HCT116 (cell line): Measurements from ENCODE around the gene RPL26. TPM values are rescaled to one million over a fixed set of nuclear protein-coding genes. Genes with fewer than 3 reads are reported as not detected.

Experiments
- ATAC-seq: fragments of 200-7000 bp; cut with Tn5 transposase; 2 replicates; pipeline ENCODE4 v1.9.1; 2020; ENCODE audit warnings: mild to moderate bottlenecking, moderate library complexity
- BruUV-seq: library from RNA; stranded (reverse); fragments of 400-500 nt; replicated peaks from 2 replicates; lab custom pipeline; 2021; lab: Mats Ljungman, UMichigan
- CTCF ChIA-PET: fragments of 300-600 bp; sonication (Branson Sonifier 250); formaldehyde crosslinking; loops from one replicate; lab custom pipeline; 2021; ENCODE audit warnings: antibody characterized with exemption; lab: Charles Lee
- POLR2A ChIA-PET: fragments of 300-600, 350-600 bp; sonication (Branson Sonifier 250); formaldehyde crosslinking; loops from one replicate; lab custom pipeline; 2021; ENCODE audit warnings: antibody characterized with exemption; lab: Charles Lee
- RAD21 ChIA-PET, 2 experiments: fragments of 300-600 bp; sonication (Branson Sonifier 250); formaldehyde crosslinking; loops; one replicate each; lab custom pipeline; 2023; ENCODE audit warnings: low total read pairs in 2 of 2; ENCODE audit not compliant: uncharacterized antibody in 2 of 2, unreplicated experiment in 2 of 2, low non-redundant PET in 1 of 2; lab: Charles Lee
- DNase-seq: peaks from one replicate; pipeline ENCODE4 v3.0.0-alpha.2; 2010; ENCODE audit warnings: low read depth, low spot score
- H2AFZ ChIP-seq: fragments of 200-600 bp; shearing (Covaris generic), sonication (generic); 2 replicates; pipeline ENCODE4 v1.6.1; 2017; ENCODE audit warnings: low read depth, mixed run types, mixed read lengths, antibody characterized with exemption, low read length; ENCODE audit not compliant: poor library complexity, severe bottlenecking
- H3K27ac ChIP-seq: 2 replicates; pipeline ENCODE4 v1.5.1; 2012; ENCODE audit warnings: low read depth, low read length
- H3K27me3 ChIP-seq: fragments of 200-600 bp; sonication (generic); 2 replicates; pipeline ENCODE4 v1.6.1; 2016; ENCODE audit warnings: mixed run types, low read length, mixed read lengths; ENCODE audit not compliant: insufficient read depth
- H3K36me3 ChIP-seq, 2 experiments: fragments of 200-500 bp in 1 of 2; fragments of 200-600 bp in 1 of 2; sonication (Bioruptor generic) in 1 of 2; sonication (generic) in 1 of 2; 2 replicates each; pipeline versions ENCODE4 v1.5.1 to v1.6.1; 2014 to 2016; ENCODE audit warnings: low read length in 2 of 2, inconsistent platforms in 1 of 2, mixed read lengths in 1 of 2, mixed run types in 1 of 2; ENCODE audit not compliant: insufficient read depth in 2 of 2, control insufficient read depth in 1 of 2
- H3K4me1 ChIP-seq, 2 experiments: fragments of 200-600 bp in 1 of 2; sonication (generic) in 1 of 2; 2 replicates each; pipeline versions ENCODE4 v1.5.1 to v1.6.1; 2012 to 2017; ENCODE audit warnings: low read length in 2 of 2, inconsistent platforms in 1 of 2, mild to moderate bottlenecking in 1 of 2, mixed read lengths in 1 of 2, mixed run types in 1 of 2, moderate library complexity in 1 of 2; ENCODE audit not compliant: insufficient read depth in 2 of 2, control insufficient read depth in 1 of 2
- H3K4me2 ChIP-seq: fragments of 200-600 bp; sonication (generic); 2 replicates; pipeline ENCODE4 v1.6.1; 2017; ENCODE audit warnings: mixed run types, low read length, mixed read lengths
- H3K4me3 ChIP-seq, 2 experiments: fragments of 200-600 bp in 1 of 2; sonication (generic) in 1 of 2; replicated peaks in 1 of 2; 2 replicates each; pipeline ENCODE4 v1.5.1; 2011 to 2016; ENCODE audit warnings: low read length in 2 of 2, control low read depth in 1 of 2, low read depth in 1 of 2, mild to moderate bottlenecking in 1 of 2, mixed read lengths in 1 of 2, mixed run types in 1 of 2
- H3K79me2 ChIP-seq: fragments of 200-600 bp; sonication (generic); 2 replicates; pipeline ENCODE4 v1.6.1; 2017; ENCODE audit warnings: mild to moderate bottlenecking, mixed run types, low read length, moderate library complexity, mixed read lengths; ENCODE audit not compliant: insufficient read depth
- H3K9ac ChIP-seq: fragments of 200-600 bp; sonication (generic); 2 replicates; pipeline ENCODE4 v1.6.1; 2016; ENCODE audit warnings: low read length, mixed read lengths
- H3K9me2 ChIP-seq: fragments of 200-600 bp; sonication (generic), shearing (Covaris generic); 2 replicates; pipeline ENCODE4 v1.6.1; 2017; ENCODE audit warnings: mixed run types, mild to moderate bottlenecking, moderate library complexity; ENCODE audit not compliant: insufficient read depth
- H3K9me3 ChIP-seq, 2 experiments: fragments of 200-500 bp in 1 of 2; fragments of 200-600 bp in 1 of 2; sonication (Bioruptor generic) in 1 of 2; sonication (generic) in 1 of 2; 2 replicates each; pipeline ENCODE4 v1.6.1; 2014 to 2017; ENCODE audit warnings: low read length in 2 of 2, mixed read lengths in 2 of 2, inconsistent platforms in 1 of 2, low read depth in 1 of 2, mild to moderate bottlenecking in 1 of 2, mixed run types in 1 of 2, moderate library complexity in 1 of 2; ENCODE audit not compliant: control insufficient read depth in 1 of 2, insufficient read depth in 1 of 2
- H4K20me1 ChIP-seq: fragments of 200-600 bp; sonication (generic), shearing (Covaris generic); 2 replicates; pipeline ENCODE4 v1.6.1; 2017; ENCODE audit warnings: mixed run types, mild to moderate bottlenecking, moderate library complexity; ENCODE audit not compliant: insufficient read depth
- ATF3 ChIP-seq: IDR thresholded peaks from 2 replicates; pipeline ENCODE4 v1.6.1; 2012
- CBX3 ChIP-seq: IDR thresholded peaks from 2 replicates; pipeline ENCODE4 v1.6.1; 2012; ENCODE audit warnings: low read depth
- CTCF ChIP-seq, 3 experiments: fragments of 200-600 bp in 1 of 3; sonication (generic) in 1 of 3; IDR thresholded peaks in 2 of 3; conservative IDR thresholded peaks in 1 of 3; 2 replicates each; pipeline ENCODE4 v1.5.1; 2012 to 2017; ENCODE audit warnings: low read depth in 2 of 3, low read length in 2 of 3, antibody characterized with exemption in 1 of 3, borderline replicate concordance in 1 of 3, control low read depth in 1 of 3, mild to moderate bottlenecking in 1 of 3, mixed read lengths in 1 of 3, mixed run types in 1 of 3, moderate library complexity in 1 of 3; ENCODE audit not compliant: insufficient read depth in 1 of 3
- EGR1 ChIP-seq: IDR thresholded peaks from 2 replicates; pipeline ENCODE4 v1.6.1; 2012; ENCODE audit warnings: low read depth
- EZH2phosphoT487 ChIP-seq: fragments of 200-600 bp; IDR thresholded peaks from 2 replicates; pipeline ENCODE4 v1.6.1; 2018; ENCODE audit warnings: antibody characterized with exemption, borderline replicate concordance
- FOSL1 ChIP-seq: IDR thresholded peaks from 2 replicates; pipeline ENCODE4 v1.6.1; 2012; ENCODE audit warnings: low read depth
- JUND ChIP-seq: IDR thresholded peaks from 2 replicates; pipeline ENCODE4 v1.6.1; 2012
- RAD21 ChIP-seq: IDR thresholded peaks from 2 replicates; pipeline ENCODE4 v1.6.1; 2012; ENCODE audit warnings: low read depth, mild to moderate bottlenecking
- SIN3A ChIP-seq: IDR thresholded peaks from 2 replicates; pipeline ENCODE4 v1.6.1; 2012; ENCODE audit warnings: low read depth
- SP1 ChIP-seq: IDR thresholded peaks from 2 replicates; pipeline ENCODE4 v1.6.1; 2012; ENCODE audit warnings: low read depth
- SRF ChIP-seq: IDR thresholded peaks from 2 replicates; pipeline ENCODE4 v1.6.1; 2012; ENCODE audit warnings: low read depth
- TCF7L2 ChIP-seq: IDR thresholded peaks from 2 replicates; pipeline ENCODE4 v1.7.0; 2011; ENCODE audit warnings: borderline replicate concordance, inconsistent platforms; ENCODE audit not compliant: insufficient read depth, insufficient read length; ENCODE audit errors: extremely low read depth
- YY1 ChIP-seq: IDR thresholded peaks from 2 replicates; pipeline ENCODE4 v1.6.1; 2011; ENCODE audit warnings: low read length, low read depth, moderate library complexity, mild to moderate bottlenecking; ENCODE audit not compliant: insufficient replicate concordance; ENCODE audit errors: extremely low read depth
- ZNF274 ChIP-seq: fragments of 200-500 bp; sonication (Bioruptor generic); IDR thresholded peaks from 2 replicates; pipeline ENCODE4 v1.6.1; 2014; ENCODE audit warnings: mild to moderate bottlenecking, low read depth, low read length, inconsistent platforms
- intact Hi-C: fragments of 100-400 bp; cut with micrococcal nuclease; formaldehyde crosslinking; loops from 2 replicates; pipeline ENCODE4 v1.10.0; 2022
- total RNA-seq: library from RNA; stranded (reverse); gene quantifications from one replicate; pipeline ENCODE4 v1.2.1, GENCODE V29; 2021; ENCODE audit not compliant: unreplicated experiment
- TF ChIP-seq, protein P1 (sequence below): IDR thresholded peaks from 2 replicates; pipeline ENCODE4 v1.6.1; 2012
- TF ChIP-seq, protein P2 (sequence below): IDR thresholded peaks from 2 replicates; pipeline ENCODE4 v1.6.1; 2011; ENCODE audit warnings: mild to moderate bottlenecking, low read length, moderate library complexity; ENCODE audit not compliant: insufficient replicate concordance; ENCODE audit errors: extremely low read depth

Gene RPL26
- total RNA-seq, 1 experiment from 2014 or later, result 2,603 TPM

GRCh38 chr17:8409966-8410882, 27.2 kb upstream of the RPL26 start:
- H3K4me3 ChIP-seq, result no peak overlapping the region
- ATAC-seq (peak; percentile 76), DNase-seq (peak; percentile 73)
- H2AFZ ChIP-seq, result no peak overlapping the region
- H3K9ac ChIP-seq, result no peak overlapping the region
- H3K9me2 ChIP-seq, result no peaks in the 10 kb centered on the region
- H4K20me1 ChIP-seq, result no peaks in the 10 kb centered on the region
- no peaks in the 10 kb centered on the region for H3K79me2 ChIP-seq
- intact Hi-C loops, result loop anchor here (2.0 kb wide), 1 partner anchor 337 kb away; no protein-coding TSS in a partner anchor
- RAD21 ChIA-PET, result interaction anchor here (0.6 to 1.0 kb wide), 5 partner anchors 25 to 485 kb away, joined by 3 to 6 read pairs (median 3); partner anchors contain the start of gene NDEL1 (in 1 of the 2)
- H3K27me3 ChIP-seq, result no peaks in the 10 kb centered on the region
- no peaks in the 10 kb centered on the region for H3K36me3 ChIP-seq
- 0 out of 2 replicates have a peak overlapping the region, but pooled peaks have one; percentile 19 for H3K27ac ChIP-seq
- BruUV-seq, result no TSS peak
- peak overlapping the region; percentile 49 for H3K4me2 ChIP-seq
- CTCF ChIA-PET, result interaction anchor here (0.6 to 2.2 kb wide), 15 partner anchors 10 to 452 kb away, joined by 3 to 27 read pairs (median 4); partner anchors contain the start of genes MYH10 and NDEL1
- TF ChIP-seq SP1, result no peak
- peak; percentile 79 for TF ChIP-seq RAD21
- no peak for TF ChIP-seq JUND
- TF ChIP-seq SRF, result no peak
- TF ChIP-seq, protein P1, sequence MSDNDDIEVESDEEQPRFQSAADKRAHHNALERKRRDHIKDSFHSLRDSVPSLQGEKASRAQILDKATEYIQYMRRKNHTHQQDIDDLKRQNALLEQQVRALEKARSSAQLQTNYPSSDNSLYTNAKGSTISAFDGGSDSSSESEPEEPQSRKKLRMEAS, result no peak
- no peak for TF ChIP-seq ZNF274
- no peak for TF ChIP-seq EZH2phosphoT487
- TF ChIP-seq CBX3, result no peak
- TF ChIP-seq FOSL1, result no peak
- TF ChIP-seq, protein P2, sequence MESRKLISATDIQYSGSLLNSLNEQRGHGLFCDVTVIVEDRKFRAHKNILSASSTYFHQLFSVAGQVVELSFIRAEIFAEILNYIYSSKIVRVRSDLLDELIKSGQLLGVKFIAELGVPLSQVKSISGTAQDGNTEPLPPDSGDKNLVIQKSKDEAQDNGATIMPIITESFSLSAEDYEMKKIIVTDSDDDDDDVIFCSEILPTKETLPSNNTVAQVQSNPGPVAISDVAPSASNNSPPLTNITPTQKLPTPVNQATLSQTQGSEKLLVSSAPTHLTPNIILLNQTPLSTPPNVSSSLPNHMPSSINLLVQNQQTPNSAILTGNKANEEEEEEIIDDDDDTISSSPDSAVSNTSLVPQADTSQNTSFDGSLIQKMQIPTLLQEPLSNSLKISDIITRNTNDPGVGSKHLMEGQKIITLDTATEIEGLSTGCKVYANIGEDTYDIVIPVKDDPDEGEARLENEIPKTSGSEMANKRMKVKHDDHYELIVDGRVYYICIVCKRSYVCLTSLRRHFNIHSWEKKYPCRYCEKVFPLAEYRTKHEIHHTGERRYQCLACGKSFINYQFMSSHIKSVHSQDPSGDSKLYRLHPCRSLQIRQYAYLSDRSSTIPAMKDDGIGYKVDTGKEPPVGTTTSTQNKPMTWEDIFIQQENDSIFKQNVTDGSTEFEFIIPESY, result no peak
- TF ChIP-seq YY1, result no peak
- TF ChIP-seq EGR1, result no peak
- peak; percentile 62 to 88 (median 85); a peak in 5 of 6 replicates for TF ChIP-seq CTCF (IDR thresholded peaks at IDR 0.05 in 2 of 3, conservative IDR thresholded peaks at IDR 0.05 in 1 of 3; ENCODE audit: borderline replicate concordance in 1 of 3, insufficient read depth in 1 of 3, low read depth in 2 of 3, low read length in 2 of 3)
- no peak for TF ChIP-seq ATF3
- no peak for TF ChIP-seq SIN3A
- no peak for TF ChIP-seq TCF7L2
- peaks cover 9 to 41% of the 10 kb centered on the region in 2 experiments for H3K4me1 ChIP-seq
- POLR2A ChIA-PET, result interaction anchor here (1.5 to 3.1 kb wide), 2 partner anchors 25 to 27 kb away, joined by 11 to 14 read pairs; partner anchors contain the start of gene NDEL1
- no peaks in the 10 kb centered on the region for H3K9me3 ChIP-seq
